Spleen (tissue), 11 donors: ENCODE measurements around the gene PEF1. TPM values are rescaled to one million over a fixed set of nuclear protein-coding genes. Genes with fewer than 3 reads are reported as not detected.

Experiments
- DNase-seq: peaks from one replicate; pipeline ENCODE4 v3.0.0-alpha.2; 2020
- H3K27ac ChIP-seq, 8 donors: fragments of 200-600 bp; sonication (generic) in 7 of 8; 1 replicate in 4 of 8; 2 replicates in 4 of 8; pipeline versions ENCODE4 v1.5.0 to v1.8.0; 2016 to 2021; ENCODE audit warnings: inconsistent platforms in 4 of 8, mild to moderate bottlenecking in 4 of 8, moderate library complexity in 1 of 8
- H3K27me3 ChIP-seq, 7 donors: fragments of 200-600 bp; sonication (generic) in 6 of 7; replicated peaks in 1 of 7; 1 replicate in 4 of 7; 2 replicates in 3 of 7; pipeline versions ENCODE4 v1.5.0 to v1.8.0; 2016 to 2021; ENCODE audit warnings: inconsistent platforms in 3 of 7, mild to moderate bottlenecking in 1 of 7
- H3K36me3 ChIP-seq, 6 donors: fragments of 200-600 bp; sonication (generic) in 5 of 6; 1 replicate in 4 of 6; 2 replicates in 2 of 6; pipeline versions ENCODE4 v1.5.0 to v1.8.0; 2016 to 2021; ENCODE audit warnings: inconsistent platforms in 2 of 6
- H3K4me1 ChIP-seq, 6 donors: fragments of 200-600 bp; sonication (generic) in 5 of 6; 1 replicate in 3 of 6; 2 replicates in 3 of 6; pipeline versions ENCODE4 v1.5.0 to v1.8.0; 2016 to 2021; ENCODE audit warnings: inconsistent platforms in 3 of 6
- H3K4me3 ChIP-seq, 8 donors: fragments of 200-600 bp; sonication (generic) in 7 of 8; 1 replicate in 4 of 8; 2 replicates in 4 of 8; pipeline versions ENCODE4 v1.5.0 to v1.8.0; 2016 to 2021; ENCODE audit warnings: inconsistent platforms in 4 of 8, mild to moderate bottlenecking in 4 of 8, moderate library complexity in 2 of 8
- H3K9me3 ChIP-seq, 8 donors: fragments of 200-600 bp; sonication (generic) in 7 of 8; 1 replicate in 4 of 8; 2 replicates in 4 of 8; pipeline versions ENCODE4 v1.5.0 to v1.8.0; 2016 to 2021; ENCODE audit warnings: inconsistent platforms in 4 of 8
- POLR2A ChIP-seq, 3 donors: fragments of 450-650 bp; IDR thresholded peaks; one replicate each; pipeline ENCODE4 v1.5.1; 2017; ENCODE audit warnings: antibody characterized with exemption in 3 of 3, mild to moderate bottlenecking in 1 of 3
- POLR2AphosphoS5 ChIP-seq, 3 donors: sonication (generic); formaldehyde crosslinking; IDR thresholded peaks; one replicate each; pipeline ENCODE4 v1.5.1; 2017; ENCODE audit warnings: antibody characterized with exemption in 3 of 3
- WGBS, 5 donors: extraction: QIAGEN DNeasy Blood & Tissue Kit in 3 of 5; methylation state at CpG; one replicate each; pipeline versions ENCODE4 v1.1.5 to v1.1.7; 2013 to 2018; 5-methylcytosine and 5-hydroxymethylcytosine counted together
- intact Hi-C: fragments of 100-400 bp; cut with DNase I; formaldehyde crosslinking; loops from one replicate; pipeline ENCODE4 v1.15.0; 2023; ENCODE audit warnings: low total_unique reads
- polyA plus RNA-seq, 3 donors: library from polyadenylated mRNA; stranded (reverse); fragments of 200-250 nt; gene quantifications; one replicate each; pipeline ENCODE4 v1.2.1, GENCODE V29; 2013
- total RNA-seq, 7 donors: library from RNA; depleted of rRNA in 3 of 7; stranded (reverse); fragments of >200 nt in 3 of 7; fragmentation: NEBNext Ultra II Directional in 4 of 7; extraction: Animal tissue kit (Norgen Biotek cat#: 25700) in 4 of 7; gene quantifications; one replicate each; pipeline versions ENCODE4 v1.1.0 to v1.2.1, GENCODE V29; 2016 to 2021
- TF ChIP-seq, protein P1 (sequence below), 11 experiments: fragments of 200-600 bp in 7 of 11; fragments of 450-650 bp in 4 of 11; sonication (generic) in 4 of 11; IDR thresholded peaks in 8 of 11; conservative IDR thresholded peaks in 3 of 11; 1 replicate in 7 of 11; 2 replicates in 4 of 11; pipeline versions ENCODE4 v1.4.0 to v1.8.0; 2016 to 2021; ENCODE audit warnings: antibody characterized with exemption in 11 of 11, inconsistent platforms in 4 of 11, mild to moderate bottlenecking in 1 of 11
- donor health status: healthy with polysubstance abuse.
- donor health status: DM: no; HTN: no; CAD: no; lungs with moderate emphysema.
- donor health status: DM: no; HTN: no; CAD: no.
- donor health status: Bipolar disorder and iron deficiency.
- donor health status: healthy.
- donor health status: DM: no; HTN: no; CAD: no.
- donor health status: DM: yes; HTN: yes; CAD: no.

PEF1 gene
- total and polyA plus RNA-seq, 10 donors, result 46.5 to 73.4 (median 55.7) TPM

DNA sequence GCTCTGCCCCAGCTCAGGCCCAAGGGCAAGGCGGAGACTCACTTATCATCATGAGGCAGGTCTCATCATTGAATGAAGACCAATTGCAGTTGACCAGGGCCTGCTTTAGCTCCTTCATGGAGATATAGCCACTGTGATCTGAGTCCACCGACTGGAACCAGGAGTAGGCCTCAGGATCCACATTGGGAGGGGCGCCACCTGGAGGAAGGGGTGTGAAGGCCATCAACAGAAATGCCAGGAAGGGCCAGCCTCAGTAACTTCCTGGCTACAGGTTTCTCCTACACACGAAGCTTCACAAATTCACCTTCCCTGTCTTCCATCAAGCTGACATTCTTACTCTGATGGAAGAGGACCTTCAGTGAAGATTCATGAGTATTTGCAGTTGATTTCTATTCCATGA lies 11.6 kb downstream of the PEF1 start:
- TF ChIP-seq POLR2A (IDR thresholded peaks at IDR 0.05), result no peak
- TF ChIP-seq, protein P1, sequence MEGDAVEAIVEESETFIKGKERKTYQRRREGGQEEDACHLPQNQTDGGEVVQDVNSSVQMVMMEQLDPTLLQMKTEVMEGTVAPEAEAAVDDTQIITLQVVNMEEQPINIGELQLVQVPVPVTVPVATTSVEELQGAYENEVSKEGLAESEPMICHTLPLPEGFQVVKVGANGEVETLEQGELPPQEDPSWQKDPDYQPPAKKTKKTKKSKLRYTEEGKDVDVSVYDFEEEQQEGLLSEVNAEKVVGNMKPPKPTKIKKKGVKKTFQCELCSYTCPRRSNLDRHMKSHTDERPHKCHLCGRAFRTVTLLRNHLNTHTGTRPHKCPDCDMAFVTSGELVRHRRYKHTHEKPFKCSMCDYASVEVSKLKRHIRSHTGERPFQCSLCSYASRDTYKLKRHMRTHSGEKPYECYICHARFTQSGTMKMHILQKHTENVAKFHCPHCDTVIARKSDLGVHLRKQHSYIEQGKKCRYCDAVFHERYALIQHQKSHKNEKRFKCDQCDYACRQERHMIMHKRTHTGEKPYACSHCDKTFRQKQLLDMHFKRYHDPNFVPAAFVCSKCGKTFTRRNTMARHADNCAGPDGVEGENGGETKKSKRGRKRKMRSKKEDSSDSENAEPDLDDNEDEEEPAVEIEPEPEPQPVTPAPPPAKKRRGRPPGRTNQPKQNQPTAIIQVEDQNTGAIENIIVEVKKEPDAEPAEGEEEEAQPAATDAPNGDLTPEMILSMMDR (IDR thresholded peaks at IDR 0.05 in 8 of 11, conservative IDR thresholded peaks at IDR 0.05 in 3 of 11), result peak in 6 of 11 experiments; percentile 22 to 37 (median 31)
- TF ChIP-seq POLR2AphosphoS5 (IDR thresholded peaks at IDR 0.05), result no peak
- Histone ChIP-seq H3K27ac (no peak overlapping the region), H3K36me3 (peaks cover 0 to 79% (median 69%) of the 10 kb centered on the region in 6 donors), H3K4me1 (peaks cover under 1 to 49% (median 24%) of the 10 kb centered on the region in 6 donors), H3K27me3 (no peaks in the 10 kb centered on the region), H3K4me3 (no peak overlapping the region), H3K9me3 (no peaks in the 10 kb centered on the region)
- 61 to 79% (median 66%) methylated on average over 4 of the region's 4 CpGs for WGBS, 5 donors
- intact Hi-C loops, result no loop called here
- DNase-seq, result no peak

DNA sequence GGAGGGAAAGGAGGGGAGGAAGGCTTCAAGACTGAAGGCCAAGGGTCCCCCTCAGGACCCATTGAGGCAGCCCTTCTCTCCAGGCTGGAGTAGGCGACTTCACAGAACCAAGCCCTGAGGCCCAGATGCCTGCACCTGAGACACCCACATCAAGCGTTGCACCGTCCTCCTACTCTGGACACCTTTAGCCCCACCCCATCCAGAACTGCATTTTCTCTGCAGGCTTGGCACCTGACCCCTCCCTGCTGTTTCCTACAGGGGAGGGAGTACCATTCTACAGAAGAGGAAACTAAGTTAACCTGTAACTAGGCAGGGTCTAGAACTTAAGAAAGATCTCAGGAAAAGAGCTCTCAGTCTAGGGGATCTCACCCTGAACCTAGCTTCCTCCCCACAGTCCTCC lies 12.0 kb downstream of the PEF1 start:
- WGBS, 5 donors, result 91 to 100% (median 98%) methylated on average over 3 of the region's 3 CpGs
- no peak overlapping the region for H3K27ac ChIP-seq
- H3K27me3 ChIP-seq, result no peaks in the 10 kb centered on the region
- peaks cover 0 to 46% (median 24%) of the 10 kb centered on the region in 6 donors for H3K4me1 ChIP-seq
- H3K9me3 ChIP-seq, result no peaks in the 10 kb centered on the region
- no peak for DNase-seq
- TF ChIP-seq POLR2AphosphoS5 (IDR thresholded peaks at IDR 0.05) (no peak), POLR2A (IDR thresholded peaks at IDR 0.05) (no peak)
- TF ChIP-seq, protein P1 (IDR thresholded peaks at IDR 0.05 in 8 of 11, conservative IDR thresholded peaks at IDR 0.05 in 3 of 11), result no peak
- H3K4me3 ChIP-seq, result no peak overlapping the region
- H3K36me3 ChIP-seq, result peaks cover 0 to 81% (median 73%) of the 10 kb centered on the region in 6 donors
- intact Hi-C loops, result no loop called here

DNA sequence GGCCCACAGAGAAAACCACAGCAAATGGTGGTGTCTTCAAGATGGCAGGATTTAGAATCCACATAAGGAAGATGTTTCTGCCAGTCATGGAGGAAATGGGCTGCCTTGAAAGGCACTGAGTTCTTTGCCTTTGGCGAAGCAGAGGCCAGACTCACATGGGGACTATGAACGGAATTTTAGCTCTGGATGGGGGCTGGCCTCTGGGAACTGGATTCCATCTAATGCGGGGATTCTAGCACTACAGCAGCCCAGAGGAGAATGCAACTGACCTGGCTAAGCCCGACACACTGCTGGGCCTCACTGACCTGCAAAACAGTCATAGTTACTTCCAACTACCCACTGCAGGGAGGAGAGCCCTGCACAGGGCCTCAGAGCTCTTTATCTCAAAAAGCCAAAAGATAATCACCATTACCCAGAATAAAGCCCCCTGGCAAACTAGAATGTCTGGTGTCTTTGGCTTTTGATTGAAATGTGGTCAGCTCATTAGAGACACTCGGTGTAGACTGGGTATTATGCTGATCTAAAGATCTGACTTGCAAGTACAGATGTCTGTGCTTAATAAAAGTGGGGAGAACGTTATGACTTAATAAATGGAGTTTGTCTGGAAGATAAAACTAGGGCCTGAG lies 15.6 kb downstream of the PEF1 start:
- H3K36me3 ChIP-seq, result peaks cover 0 to 95% (median 65%) of the 10 kb centered on the region in 6 donors
- H3K4me1 ChIP-seq, result peaks cover 3 to 50% (median 24%) of the 10 kb centered on the region in 6 donors
- H3K4me3 ChIP-seq, result no peak overlapping the region
- H3K27ac ChIP-seq, result no peak overlapping the region
- no peaks in the 10 kb centered on the region for H3K9me3 ChIP-seq
- no peak for DNase-seq
- no peaks in the 10 kb centered on the region for H3K27me3 ChIP-seq
- intact Hi-C loops, result no loop called here
- no peak for TF ChIP-seq POLR2A (IDR thresholded peaks at IDR 0.05)
- TF ChIP-seq POLR2AphosphoS5 (IDR thresholded peaks at IDR 0.05), result no peak
- TF ChIP-seq, protein P1 (IDR thresholded peaks at IDR 0.05 in 8 of 11, conservative IDR thresholded peaks at IDR 0.05 in 3 of 11), result no peak
- 89 to 98% (median 97%) methylated on average over 6 of the region's 6 CpGs for WGBS, 5 donors

DNA sequence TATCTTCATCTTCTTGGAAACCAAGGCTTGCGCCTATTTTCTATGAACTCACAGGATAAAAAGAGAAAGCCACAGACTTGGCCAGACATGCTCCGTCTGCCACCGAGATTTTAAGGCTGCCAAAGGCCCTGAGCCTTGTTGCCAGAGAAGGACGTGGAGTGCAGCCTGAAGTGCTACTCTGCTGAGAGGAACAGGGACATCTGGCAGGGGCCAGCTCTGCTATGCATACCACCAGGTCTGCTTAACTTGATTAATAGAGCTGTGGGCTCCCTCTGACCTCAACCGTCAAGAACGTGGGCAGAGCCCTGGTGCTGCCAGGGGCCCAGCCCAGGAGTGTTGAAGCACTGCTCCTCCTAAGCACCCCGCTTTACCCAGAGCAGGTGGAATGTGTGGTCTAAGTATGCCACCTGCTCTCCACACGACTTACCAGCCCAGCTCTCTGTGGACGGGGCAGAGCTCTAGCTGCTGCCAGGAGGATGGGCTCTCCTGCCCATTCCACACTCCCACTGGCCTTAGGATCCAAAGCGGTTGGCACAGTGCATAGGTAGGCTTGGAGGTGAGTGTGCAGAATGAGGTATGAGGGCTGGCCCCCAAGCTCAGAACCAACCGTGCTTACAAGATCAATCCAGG lies 16.6 kb downstream of the PEF1 start:
- intact Hi-C loops, result no loop called here
- DNase-seq, result no peak
- Histone ChIP-seq H3K27me3 (no peaks in the 10 kb centered on the region), H3K4me3 (no peak overlapping the region), H3K9me3 (no peaks in the 10 kb centered on the region), H3K36me3 (peaks cover 0 to 85% (median 58%) of the 10 kb centered on the region in 6 donors), H3K4me1 (peaks cover 3 to 45% (median 24%) of the 10 kb centered on the region in 6 donors), H3K27ac (peak overlapping the region in 4 of 8 donors; percentile 51 to 68 (median 65))
- no peak for TF ChIP-seq POLR2A (IDR thresholded peaks at IDR 0.05)
- TF ChIP-seq, protein P1 (IDR thresholded peaks at IDR 0.05 in 8 of 11, conservative IDR thresholded peaks at IDR 0.05 in 3 of 11), result no peak
- no peak for TF ChIP-seq POLR2AphosphoS5 (IDR thresholded peaks at IDR 0.05)
- 81 to 89% (median 83%) methylated on average over 9 to 11 of the region's 11 CpGs for WGBS, 5 donors
